ENCODE results near the gene NCOA7. TPM values are rescaled to one million over a fixed set of nuclear protein-coding genes. Genes with fewer than 3 reads are reported as not detected.
"Not testable (repeated sequence)": the region's sequence is repeated elsewhere in the genome, so short reads cannot be mapped to it uniquely, and the experiment has no call there.

The NCOA7 gene
- total RNA-seq, 1 donor from 2014 or later = 59.0 TPM

DNA sequence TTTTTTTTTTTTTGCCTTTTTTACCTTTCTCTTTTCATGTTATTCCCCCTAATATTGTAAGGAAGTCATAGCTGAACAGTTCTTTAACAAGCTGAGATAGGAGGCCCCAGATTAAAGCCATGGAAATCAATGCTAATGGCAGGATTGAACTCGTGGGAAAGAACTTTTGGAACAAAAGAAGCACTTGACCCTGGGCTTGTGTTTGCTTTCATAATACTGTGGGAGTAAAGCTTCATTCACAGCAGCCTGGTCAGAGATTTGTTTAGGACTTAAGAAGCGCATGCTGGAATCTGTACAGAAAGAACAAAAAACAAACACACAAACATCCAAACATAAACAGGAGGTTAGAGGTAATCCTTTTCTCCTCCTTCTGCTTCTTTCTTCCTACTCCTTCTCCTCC is 36.2 kb upstream of the NCOA7 start:
- DNase-seq (ENCODE audit: low read depth) = no peak

DNA sequence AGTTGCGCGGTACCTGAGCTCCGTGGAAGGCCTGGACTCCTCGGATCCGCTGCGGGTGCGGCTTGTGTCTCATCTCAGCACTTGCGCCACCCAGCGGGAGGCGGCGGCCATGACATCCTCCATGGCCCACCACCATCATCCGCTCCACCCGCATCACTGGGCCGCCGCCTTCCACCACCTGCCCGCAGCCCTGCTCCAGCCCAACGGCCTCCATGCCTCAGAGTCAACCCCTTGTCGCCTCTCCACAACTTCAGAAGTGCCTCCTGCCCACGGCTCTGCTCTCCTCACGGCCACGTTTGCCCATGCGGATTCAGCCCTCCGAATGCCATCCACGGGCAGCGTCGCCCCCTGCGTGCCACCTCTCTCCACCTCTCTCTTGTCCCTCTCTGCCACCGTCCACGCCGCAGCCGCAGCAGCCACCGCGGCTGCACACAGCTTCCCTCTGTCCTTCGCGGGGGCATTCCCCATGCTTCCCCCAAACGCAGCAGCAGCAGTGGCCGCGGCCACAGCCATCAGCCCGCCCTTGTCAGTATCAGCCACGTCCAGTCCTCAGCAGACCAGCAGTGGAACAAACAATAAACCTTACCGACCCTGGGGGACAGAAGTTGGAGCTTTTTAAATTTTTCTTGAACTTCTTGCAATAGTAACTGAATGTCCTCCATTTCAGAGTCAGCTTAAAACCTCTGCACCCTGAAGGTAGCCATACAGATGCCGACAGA is 31.4 kb upstream of the NCOA7 start:
- DNase-seq (ENCODE audit: low read depth) = no peak

- DNase-seq (ENCODE audit: low read depth) = no peak
These were observed 30.8 kb upstream of the NCOA7 start for GRCh38 chr6:125759959-125760457.

DNA sequence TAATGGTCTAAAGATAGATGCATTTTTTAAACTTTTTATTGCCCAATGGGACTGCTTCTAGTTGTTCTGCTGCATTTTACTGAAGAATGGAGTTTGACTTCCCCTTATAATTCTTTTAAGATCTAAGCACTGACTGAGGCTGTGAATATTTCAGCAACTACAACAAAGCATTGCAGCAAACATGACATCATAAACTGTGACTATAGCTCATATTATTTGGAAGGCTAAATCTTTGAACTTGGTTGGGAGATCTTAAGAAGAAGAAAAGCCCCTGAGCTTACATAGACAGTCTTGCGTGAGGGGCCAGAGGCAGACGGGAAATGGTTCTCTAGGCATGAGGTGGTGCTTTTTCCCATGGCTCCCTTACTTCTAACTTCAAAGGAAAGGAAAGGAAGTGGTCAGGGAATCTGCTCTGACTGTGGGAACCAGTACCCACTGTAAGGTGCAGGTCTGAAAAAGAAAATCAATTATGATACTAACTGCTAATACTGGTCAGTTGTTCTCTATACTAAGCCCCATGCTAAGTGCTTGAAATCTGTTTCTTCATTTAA is 26.6 kb upstream of the NCOA7 start:
- DNase-seq (ENCODE audit: low read depth) = no peak

- DNase-seq (ENCODE audit: low read depth) = no peak
These were observed 24.8 kb upstream of the NCOA7 start for GRCh38 chr6:125765944-125766343.

DNA sequence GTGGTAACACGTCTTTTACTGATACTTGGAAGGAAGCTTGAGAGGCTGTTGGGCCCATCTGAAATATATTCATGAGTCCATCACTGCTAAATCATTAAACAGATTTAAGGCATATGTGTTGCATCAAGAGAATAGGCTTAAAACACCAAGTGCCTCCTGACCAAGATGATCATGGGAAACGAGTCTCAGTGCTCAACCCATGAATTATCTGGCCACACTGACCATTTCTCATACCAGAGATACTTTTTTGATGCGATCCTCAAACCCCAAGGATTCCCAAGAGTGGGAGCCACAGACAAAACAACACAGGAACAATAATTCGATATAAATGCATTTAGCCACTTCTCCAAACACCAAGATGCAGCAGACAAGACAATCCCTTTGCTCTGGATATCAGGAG is 24.1 kb upstream of the NCOA7 start:
- DNase-seq (ENCODE audit: low read depth) = no peak

GRCh38 chr6:125769147-125769783 is 21.5 kb upstream of the NCOA7 start:
- no peak for DNase-seq (ENCODE audit: low read depth)

DNA sequence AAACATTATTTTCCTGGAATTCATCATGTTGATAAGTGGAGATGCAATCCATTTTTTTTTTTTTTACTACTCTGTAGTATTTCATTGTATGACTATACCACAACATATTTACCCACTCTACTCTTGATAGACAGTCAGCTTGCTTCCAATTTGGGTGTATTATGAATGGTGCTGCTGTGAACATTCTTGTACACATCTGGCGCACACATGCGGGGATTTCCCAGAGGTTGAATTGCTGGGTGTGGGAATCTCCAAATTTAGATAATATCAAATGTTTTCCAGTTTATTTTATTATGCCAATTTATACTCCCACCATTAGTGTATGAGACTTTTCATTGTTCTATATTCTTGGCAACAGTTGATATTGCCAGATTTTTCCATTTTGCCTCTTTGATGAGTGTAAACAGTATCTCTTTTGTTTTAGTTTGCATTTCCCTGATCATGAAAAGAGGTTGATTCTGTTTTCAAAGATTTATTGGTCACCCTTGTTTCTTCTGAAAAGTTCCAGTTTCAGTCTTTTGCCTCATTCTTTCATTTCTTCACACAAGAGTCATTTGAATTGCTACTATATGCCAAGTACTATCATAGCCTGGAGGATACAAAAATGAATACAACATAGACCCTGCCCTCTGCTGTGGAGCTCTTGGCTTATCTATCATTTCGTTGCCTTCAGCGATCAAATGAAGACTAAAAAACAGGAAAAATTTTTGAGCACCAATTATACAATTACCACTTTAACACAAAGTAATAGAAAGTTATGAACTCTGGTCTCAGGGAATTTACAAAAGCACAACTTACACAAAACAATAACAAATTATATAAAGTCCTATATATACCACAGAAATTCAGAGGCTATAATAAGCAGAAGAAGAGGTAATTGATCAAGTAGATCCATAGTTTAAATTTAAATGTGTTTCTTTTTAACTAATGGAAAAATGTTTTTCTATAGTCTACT is 17.1 kb upstream of the NCOA7 start:
- no peak for DNase-seq (ENCODE audit: low read depth)

DNA sequence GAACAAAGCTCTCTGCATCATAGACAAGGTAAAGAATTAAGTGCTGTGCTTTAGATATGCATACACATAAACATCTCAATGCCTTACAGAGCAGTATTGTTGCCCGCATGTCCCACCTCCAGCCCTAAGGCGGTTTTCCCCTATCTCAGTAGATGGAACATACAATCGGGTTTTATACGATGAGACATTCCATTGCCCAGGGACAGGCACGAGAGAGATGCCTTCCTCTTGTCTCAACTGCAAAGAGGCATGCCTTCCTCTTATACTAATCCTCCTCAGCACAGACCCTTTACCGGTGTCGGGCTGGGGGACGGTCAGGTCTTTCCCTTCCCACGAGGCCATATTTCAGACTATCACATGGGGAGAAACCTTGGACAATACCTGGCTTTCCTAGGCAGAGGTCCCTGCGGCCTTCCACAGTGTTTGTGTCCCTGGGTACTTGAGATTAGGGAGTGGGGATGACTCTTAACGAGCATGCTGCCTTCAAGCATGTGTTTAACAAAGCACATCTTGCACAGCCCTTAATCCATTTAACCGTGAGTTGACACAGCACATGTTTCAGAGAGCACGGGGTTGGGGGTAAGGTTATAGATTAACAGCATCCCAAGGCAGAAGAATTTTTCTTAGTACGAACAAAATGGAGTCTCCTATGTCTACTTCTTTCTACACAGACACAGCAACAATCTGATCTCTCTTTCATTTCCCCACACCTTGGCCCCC is 14.5 kb upstream of the NCOA7 start:
- DNase-seq (ENCODE audit: low read depth) = not testable (repeated sequence)

GRCh38 chr6:125779924-125780539 is 10.7 kb upstream of the NCOA7 start:
- peak; percentile 94 for DNase-seq (ENCODE audit: low read depth)

DNA sequence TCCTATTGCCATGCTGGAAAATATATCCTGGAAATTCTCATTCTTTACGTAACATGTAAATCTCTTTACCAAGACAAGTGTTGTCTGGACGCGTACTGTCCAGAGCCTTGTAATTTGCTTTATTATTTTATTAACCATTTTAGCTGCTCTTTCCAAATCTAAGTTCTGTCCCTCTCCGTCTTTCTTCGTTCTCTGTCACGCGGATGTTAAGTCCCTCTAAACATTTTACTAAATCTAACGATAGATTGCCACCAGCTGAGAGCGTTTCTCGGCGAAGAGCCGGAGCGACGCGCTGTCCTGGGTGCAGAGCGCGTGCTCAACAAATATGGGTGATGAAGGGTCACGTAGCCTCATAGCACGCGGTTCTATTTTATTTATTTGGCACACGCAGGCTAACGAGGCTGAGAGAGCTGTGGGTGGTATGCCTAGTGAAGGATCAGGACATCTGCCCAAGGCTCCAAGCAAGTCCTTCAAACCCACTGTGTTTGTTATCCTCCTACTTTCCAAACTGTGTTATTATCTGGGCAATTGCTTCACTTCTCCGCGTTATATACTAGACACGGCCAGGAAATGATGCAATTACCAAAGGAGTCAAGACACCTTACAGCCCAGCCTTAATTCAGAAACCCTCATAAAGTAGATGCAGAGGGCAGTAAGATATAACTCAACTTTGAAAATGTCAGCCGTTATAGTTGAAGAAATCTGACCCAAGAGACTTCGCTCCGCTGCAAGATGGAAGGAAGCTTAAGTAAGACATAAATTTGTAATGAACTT is 10.0 kb upstream of the NCOA7 start:
- DNase-seq (ENCODE audit: low read depth) = peak; percentile 78

DNA sequence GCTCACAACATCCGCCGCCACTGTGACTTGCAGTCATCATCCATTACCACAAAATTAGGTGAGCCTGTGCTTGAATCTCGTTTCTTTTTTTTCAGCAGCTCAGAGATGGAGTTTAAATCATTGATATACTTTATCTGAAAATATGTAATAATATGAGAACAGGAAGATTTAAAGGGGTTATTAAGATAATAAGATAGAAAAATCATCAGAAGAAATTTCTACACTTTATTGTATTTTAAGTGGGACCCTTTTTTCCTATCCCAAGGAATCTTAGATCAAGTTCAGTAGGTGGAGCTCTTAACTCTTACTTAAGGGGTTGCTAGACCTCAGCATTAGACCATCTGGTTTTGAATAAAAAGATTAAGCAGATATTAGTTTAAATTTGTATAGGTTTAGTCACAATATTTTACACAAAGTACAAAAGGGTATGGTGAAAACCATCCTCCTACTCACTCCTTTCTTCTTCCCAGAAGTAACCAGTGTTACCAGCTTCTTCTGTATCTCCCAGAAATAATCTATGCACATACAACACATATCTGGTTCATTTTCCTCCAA is 9.4 kb upstream of the NCOA7 start:
- DNase-seq (ENCODE audit: low read depth) = peak; percentile 46

GRCh38 chr6:125784365-125784764 is 6.4 kb upstream of the NCOA7 start:
- DNase-seq (ENCODE audit: low read depth) = no peak

- peak; percentile 66 for DNase-seq (ENCODE audit: low read depth)
These were observed 3.0 kb upstream of the NCOA7 start for GRCh38 chr6:125787791-125788190.

DNA sequence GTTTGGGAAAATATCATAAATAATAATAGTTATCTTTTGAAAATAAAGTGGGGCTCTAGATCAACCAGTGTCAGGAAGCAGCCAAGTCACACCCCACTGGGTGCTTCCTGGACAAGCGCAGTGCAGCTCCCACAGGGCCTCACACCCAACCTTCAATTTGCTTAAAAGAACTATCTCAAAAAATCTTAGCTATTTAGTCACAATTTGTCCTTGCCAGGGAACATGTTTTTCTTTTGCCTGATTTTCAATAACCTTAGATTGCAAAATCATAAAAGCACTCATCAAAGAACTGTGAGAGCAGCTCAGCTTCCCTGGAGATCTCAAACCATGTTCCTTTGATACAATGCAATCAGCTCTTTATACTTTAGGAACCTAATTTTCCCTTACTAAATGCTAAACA is 1.6 kb upstream of the NCOA7 start:
- no peak for DNase-seq (ENCODE audit: low read depth)

DNA sequence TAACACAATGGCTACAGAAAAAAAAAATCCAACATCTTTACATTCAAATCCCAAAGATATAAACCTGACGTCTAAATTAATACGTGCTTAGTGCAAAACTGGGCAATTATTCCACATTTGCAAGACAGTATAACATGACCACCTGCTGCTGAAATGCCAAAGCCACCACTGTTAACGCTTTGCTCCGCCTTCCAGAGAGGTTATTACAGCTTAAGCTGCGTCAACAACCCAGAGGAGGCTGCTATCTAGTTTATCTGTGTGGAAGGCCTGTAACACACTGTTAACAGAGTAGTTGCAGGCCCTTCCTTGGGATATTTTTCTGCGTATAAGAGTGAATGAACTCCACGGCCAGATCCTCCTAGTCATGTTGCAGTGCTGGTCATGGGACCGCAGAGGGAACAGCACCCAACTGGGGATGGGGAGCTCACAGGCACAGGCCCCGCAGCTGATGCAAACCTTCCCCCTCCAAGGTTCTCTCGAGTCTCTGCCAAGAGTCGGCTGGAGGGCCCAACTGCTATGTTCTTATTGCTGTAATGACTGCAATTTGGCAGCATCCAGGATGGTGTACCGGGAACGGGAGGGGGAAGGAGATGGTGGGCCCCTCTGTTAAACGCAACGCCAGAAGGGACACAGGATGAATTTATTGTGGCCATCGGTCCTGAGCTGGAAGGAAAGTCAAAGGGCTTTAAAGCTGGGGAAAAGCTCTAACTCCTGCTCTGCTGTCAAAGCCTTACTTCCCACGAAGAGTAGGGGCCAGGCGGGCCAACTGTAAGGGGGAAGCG is 993 bp upstream of the NCOA7 start:
- DNase-seq (ENCODE audit: low read depth) = no peak

- peak; percentile 64 for DNase-seq (ENCODE audit: low read depth)
These were observed 525 bp downstream of the NCOA7 start for GRCh38 chr6:125791151-125791819.

DNA sequence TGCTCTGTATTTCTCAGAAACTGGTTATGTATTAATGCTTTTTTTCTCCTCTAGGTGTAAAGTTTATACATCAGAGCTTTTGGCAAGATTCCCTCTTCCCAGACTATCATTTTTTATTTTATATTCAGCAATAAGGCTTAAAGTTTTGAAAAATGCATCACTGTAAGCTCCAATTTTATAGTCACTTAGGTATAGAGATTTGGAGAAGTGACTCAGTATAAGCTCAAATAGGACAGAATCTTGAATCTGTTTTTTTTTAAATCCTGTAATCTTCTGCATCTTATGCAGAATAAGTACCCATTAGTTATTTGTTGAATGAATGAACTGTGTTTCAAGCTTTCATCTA is 1.0 kb downstream of the NCOA7 start:
- DNase-seq (ENCODE audit: low read depth) = no peak

DNA sequence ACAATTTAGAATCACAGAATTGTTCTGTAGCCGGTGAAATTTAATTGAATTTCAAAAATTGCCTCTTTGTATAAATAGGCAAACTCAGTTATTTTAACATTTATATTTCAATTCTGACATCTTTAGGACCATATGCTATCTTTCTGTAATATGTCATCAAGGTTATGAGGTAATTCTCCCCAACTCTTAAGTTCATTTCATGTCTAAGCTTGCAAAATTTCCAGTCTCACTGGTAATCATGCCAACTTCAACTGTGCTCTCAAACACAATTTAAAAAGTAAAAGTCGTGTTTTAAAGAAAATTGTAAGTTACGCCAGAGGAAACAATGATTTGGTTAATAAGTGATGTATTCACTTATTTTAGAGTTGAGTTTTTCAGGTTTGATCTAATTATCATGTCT is 1.4 kb downstream of the NCOA7 start:
- no peak for DNase-seq (ENCODE audit: low read depth)

Measured in renal cortical epithelial cell (primary cell).